HL-60 (cell line): ENCODE measurements around the gene ADAMTS2.

Experiments
- DNase-seq, 2 experiments: peaks; one replicate each; pipeline ENCODE4 v3.0.0-alpha.2; 2010 to 2020; ENCODE audit warnings: low read depth in 1 of 2, low spot score in 1 of 2
- H3K27ac ChIP-seq: fragments of 250-450 bp; sonication (Bioruptor Pico); replicated peaks from 2 replicates; pipeline ENCODE4 v1.5.1; 2020; ENCODE audit warnings: mild to moderate bottlenecking, moderate library complexity
- H3K27me3 ChIP-seq: fragments of 250-450 bp; sonication (Bioruptor Pico); 2 replicates; pipeline ENCODE4 v1.5.1; 2021; ENCODE audit warnings: mild to moderate bottlenecking, moderate library complexity; ENCODE audit not compliant: insufficient read depth, poor library complexity, severe bottlenecking
- H3K4me3 ChIP-seq: replicated peaks from 2 replicates; pipeline ENCODE4 v1.5.1; 2011; ENCODE audit warnings: mild to moderate bottlenecking, control low read depth, low read length; ENCODE audit not compliant: insufficient read depth
- GABPA ChIP-seq: IDR thresholded peaks from 2 replicates; pipeline ENCODE4 v1.6.1; 2012; ENCODE audit warnings: low read depth
- POLR2AphosphoS5 ChIP-seq: IDR thresholded peaks from 2 replicates; pipeline ENCODE4 v1.6.1; 2012; ENCODE audit warnings: low read depth
- REST ChIP-seq: IDR thresholded peaks from 2 replicates; pipeline ENCODE4 v1.6.1; 2012; ENCODE audit warnings: low read depth; ENCODE audit not compliant: insufficient replicate concordance
- SPI1 ChIP-seq: IDR thresholded peaks from 2 replicates; pipeline ENCODE4 v1.6.1; 2012; ENCODE audit warnings: low read depth, mild to moderate bottlenecking, borderline replicate concordance
- TF ChIP-seq, protein P1 (sequence below): IDR thresholded peaks from one replicate; pipeline ENCODE4 v1.5.1; 2011; ENCODE audit warnings: low read length, control low read depth, inconsistent platforms; ENCODE audit not compliant: insufficient read depth

ADAMTS2 gene

DNA sequence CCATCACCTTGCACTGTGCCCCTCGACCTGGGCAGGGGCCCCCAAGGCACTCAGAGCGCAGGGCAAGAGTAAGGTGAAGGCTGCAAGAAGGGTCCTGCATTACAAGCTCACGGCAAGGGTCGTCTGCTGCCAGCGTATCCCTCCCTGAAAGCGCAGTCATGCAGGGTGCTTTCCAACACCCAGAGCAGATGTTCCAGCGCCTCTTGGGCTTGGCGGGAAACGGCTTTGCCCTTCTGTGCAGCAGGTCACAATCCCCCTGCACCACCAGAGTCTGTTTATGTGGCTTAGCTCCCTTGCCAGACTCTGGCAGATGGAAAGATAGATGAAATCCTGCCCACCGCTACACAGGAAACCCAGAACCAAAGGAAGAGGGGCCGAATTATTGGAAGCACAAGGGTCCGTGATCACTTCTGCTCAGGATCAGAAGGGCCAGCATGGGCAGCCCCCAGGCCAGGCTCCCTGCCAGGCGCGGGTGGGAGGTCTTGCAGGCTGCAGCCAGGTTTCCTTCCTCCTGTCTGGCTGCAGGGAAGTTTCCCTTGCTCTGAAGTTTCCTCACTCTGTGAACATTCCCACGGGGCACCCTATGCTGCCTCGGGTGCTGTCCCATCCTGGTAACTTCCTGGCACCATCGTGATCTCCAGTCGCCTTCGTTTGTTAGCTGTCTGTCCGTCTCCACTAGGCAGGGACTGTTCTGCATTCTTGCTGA lies 152.9 kb downstream of the ADAMTS2 start:
- H3K27me3 ChIP-seq, result no peaks in the 10 kb centered on the region
- no peak overlapping the region for H3K27ac ChIP-seq
- no peak for DNase-seq

DNA sequence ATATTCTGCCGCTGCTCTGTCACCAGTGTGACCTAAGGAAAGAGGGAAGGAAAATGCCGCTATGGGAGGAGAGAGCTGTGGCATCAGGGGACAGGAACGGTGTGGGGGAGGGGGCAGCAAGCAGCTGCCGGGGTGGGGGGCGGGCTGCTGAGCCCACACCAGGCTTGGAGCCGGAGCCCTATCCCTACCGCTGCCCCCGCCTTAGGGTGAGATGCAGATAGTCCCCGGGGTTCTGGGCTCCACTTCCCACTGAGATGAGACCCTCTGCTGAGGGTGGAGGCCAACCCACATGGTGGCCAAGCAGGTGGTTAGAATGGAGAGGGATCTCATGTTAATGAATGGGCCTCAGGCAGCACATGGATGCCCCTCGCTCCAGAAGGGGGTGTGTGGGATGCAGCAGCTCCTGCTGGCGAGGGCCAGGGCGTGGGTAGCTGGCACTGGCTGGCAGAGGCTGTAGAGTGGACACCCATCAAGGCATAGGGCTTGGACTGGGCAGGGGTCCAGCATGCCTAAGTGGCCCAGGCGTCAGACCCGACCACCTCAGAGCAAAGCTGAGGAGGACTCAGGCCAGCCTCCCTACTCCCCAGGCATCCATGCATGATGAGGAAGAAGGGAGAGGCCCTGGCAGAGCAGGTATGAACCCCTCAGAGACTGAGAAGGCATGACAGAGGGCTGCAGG lies 153.6 kb downstream of the ADAMTS2 start:
- Histone ChIP-seq H3K27ac (no peak overlapping the region), H3K27me3 (no peaks in the 10 kb centered on the region), H3K4me3 (no peak overlapping the region)
- TF ChIP-seq, protein P1, sequence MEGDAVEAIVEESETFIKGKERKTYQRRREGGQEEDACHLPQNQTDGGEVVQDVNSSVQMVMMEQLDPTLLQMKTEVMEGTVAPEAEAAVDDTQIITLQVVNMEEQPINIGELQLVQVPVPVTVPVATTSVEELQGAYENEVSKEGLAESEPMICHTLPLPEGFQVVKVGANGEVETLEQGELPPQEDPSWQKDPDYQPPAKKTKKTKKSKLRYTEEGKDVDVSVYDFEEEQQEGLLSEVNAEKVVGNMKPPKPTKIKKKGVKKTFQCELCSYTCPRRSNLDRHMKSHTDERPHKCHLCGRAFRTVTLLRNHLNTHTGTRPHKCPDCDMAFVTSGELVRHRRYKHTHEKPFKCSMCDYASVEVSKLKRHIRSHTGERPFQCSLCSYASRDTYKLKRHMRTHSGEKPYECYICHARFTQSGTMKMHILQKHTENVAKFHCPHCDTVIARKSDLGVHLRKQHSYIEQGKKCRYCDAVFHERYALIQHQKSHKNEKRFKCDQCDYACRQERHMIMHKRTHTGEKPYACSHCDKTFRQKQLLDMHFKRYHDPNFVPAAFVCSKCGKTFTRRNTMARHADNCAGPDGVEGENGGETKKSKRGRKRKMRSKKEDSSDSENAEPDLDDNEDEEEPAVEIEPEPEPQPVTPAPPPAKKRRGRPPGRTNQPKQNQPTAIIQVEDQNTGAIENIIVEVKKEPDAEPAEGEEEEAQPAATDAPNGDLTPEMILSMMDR, result no peak
- no peak for TF ChIP-seq SPI1
- no peak for TF ChIP-seq REST
- TF ChIP-seq POLR2AphosphoS5, result no peak
- TF ChIP-seq GABPA, result no peak
- no peak for DNase-seq

More for the DNA sequence above, 152.9 kb downstream of the ADAMTS2 start:
- H3K4me3 ChIP-seq, result no peak overlapping the region
- TF ChIP-seq GABPA, result no peak
- TF ChIP-seq REST, result no peak

DNA sequence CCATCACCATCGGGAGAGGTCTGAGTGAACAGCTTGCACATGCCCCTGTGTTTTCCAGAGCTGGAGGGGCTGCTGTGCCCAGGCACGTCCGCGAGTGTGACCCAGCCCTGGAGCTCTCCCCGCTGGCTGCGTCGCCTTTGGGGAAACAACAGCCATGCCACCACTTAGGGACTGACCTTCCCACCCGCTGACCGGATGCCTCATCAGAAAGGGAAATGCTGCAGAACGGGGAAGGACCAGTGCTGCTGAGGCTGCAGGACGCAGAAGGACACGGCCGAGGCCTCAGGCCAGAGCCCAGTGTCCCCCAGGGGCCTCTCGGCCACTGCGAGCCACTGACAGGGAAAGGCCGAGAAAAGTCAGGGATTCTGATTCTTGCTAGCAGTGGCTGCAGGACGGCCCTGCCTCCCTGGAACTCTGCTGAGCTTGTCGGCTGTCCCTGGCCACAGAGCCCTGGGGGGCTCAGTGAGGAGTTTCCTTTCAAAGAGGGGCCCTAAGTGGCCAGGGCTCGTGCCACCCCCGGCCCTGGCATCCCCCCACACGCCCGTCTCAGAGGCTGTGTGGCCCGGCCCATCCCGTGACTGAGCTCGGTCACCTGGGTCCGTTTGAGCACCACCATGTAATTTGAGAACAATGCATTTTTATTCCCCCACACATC lies 154.3 kb downstream of the ADAMTS2 start:
- DNase-seq, result no peak
- Histone ChIP-seq H3K27me3 (no peaks in the 10 kb centered on the region), H3K4me3 (no peak overlapping the region), H3K27ac (no peak overlapping the region)
- TF ChIP-seq REST, result no peak
- TF ChIP-seq POLR2AphosphoS5, result no peak
- TF ChIP-seq, protein P1, result no peak
- no peak for TF ChIP-seq SPI1
- TF ChIP-seq GABPA, result no peak
